ENCODE results near the gene RHBDL3.

DNA sequence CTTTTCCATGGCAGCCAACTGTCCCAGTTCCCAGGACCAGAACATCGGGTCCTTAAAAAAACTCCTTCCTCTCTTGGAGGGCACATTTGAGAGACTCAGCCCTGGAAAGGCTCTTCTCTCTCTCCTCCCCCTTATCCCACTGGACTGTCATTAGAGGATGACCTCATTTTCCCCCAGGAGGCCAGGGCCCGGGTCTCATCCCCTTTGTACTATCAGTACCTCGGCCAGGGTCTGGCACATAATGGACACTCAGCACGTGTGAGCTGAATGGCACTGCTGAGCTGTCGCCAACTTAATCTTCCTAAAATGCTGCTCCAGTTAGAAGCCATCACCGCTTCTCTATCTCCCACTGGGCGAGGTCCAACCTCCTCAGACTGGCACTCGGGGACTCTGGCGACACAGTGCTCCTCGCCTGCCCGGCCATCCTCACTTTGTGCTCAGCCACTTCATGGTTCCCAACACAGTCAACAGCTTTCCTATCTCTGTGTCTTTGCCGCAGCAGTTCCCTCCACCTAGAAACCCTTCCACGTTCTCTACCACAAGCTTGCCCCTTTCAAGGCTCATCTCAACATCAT, 3.6 kb upstream of the RHBDL3 start:
- TF ChIP-seq CTCF (IDR thresholded peaks at IDR 0.05 in 2 of 3, conservative IDR thresholded peaks at IDR 0.05 in 1 of 3; ENCODE audit: control insufficient read depth in 2 of 3, extremely low read depth in 1 of 3, insufficient read depth in 1 of 3, low read depth in 3 of 3, low read length in 3 of 3): no peak
- no peak for TF ChIP-seq NR2C2 (IDR thresholded peaks at IDR 0.05; ENCODE audit: borderline replicate concordance, control insufficient read depth, insufficient read length, low read depth)
- TF ChIP-seq EZH2 (IDR thresholded peaks at IDR 0.05; ENCODE audit: borderline replicate concordance, control insufficient read depth, low read depth, low read length): no peak
- no peak for TF ChIP-seq SMAD1 (IDR thresholded peaks at IDR 0.05; ENCODE audit: low read depth, partially characterized antibody)
- no peak for TF ChIP-seq TCF7 (IDR thresholded peaks at IDR 0.05; ENCODE audit: borderline replicate concordance)
- TF ChIP-seq POLR2AphosphoS5 (IDR thresholded peaks at IDR 0.05; ENCODE audit: low read length): no peak
